T-helper 1 cell treated with Interleukin-12 subunit alpha and Interleukin-12 subunit beta and Interleukin-4 antibody, amounts not matched to agents 30 μg/mL and 1 μg/mL, for 36 hours (primary cell): ENCODE results near the gene SIPA1L3.

Experiments used
- H3K27ac Mint-ChIP-seq: one replicate; pipeline ENCODE4 v1.8.0; 2021; ENCODE audit warnings: mild to moderate bottlenecking, mixed read lengths
- H3K27me3 Mint-ChIP-seq: one replicate; pipeline ENCODE4 v1.8.0; 2021; ENCODE audit warnings: low read depth, mixed read lengths
- H3K36me3 Mint-ChIP-seq: one replicate; pipeline ENCODE4 v1.8.0; 2021; ENCODE audit warnings: low read depth, mixed read lengths
- H3K4me1 Mint-ChIP-seq: one replicate; pipeline ENCODE4 v1.8.0; 2021; ENCODE audit warnings: low read depth, mixed read lengths
- H3K4me3 Mint-ChIP-seq: one replicate; pipeline ENCODE4 v1.8.0; 2021; ENCODE audit warnings: mild to moderate bottlenecking, moderate library complexity, mixed read lengths
- H3K9me3 Mint-ChIP-seq: one replicate; pipeline ENCODE4 v1.8.0; 2021; ENCODE audit warnings: mixed read lengths

Gene SIPA1L3

DNA sequence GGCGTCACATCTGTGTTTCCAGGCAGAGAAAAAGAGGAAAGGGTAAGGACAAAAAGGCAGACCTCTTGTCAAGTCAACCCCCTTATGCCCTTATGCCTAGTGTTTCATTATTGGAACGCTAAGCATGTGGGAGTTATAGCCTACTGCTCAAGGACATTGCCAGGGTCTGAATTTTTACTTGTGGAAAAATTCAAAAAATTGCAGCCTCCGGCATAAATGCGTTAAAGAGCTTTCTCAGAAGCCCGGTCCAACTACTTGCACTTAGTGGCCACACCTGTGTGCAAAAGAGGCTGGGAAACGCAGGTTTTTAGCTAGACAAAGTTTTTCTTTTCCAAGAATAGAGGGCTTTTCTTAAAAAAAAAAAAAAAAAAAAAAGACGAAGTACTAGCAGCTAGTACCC, 177.2 kb downstream of the SIPA1L3 start:
- Mint-ChIP-seq H3K4me1 (peaks cover 10% of the 10 kb centered on the region), H3K4me3 (no peak overlapping the region), H3K27ac (no peak overlapping the region), H3K27me3 (no peaks in the 10 kb centered on the region), H3K9me3 (no peaks in the 10 kb centered on the region), H3K36me3 (peaks cover 5% of the 10 kb centered on the region)

DNA sequence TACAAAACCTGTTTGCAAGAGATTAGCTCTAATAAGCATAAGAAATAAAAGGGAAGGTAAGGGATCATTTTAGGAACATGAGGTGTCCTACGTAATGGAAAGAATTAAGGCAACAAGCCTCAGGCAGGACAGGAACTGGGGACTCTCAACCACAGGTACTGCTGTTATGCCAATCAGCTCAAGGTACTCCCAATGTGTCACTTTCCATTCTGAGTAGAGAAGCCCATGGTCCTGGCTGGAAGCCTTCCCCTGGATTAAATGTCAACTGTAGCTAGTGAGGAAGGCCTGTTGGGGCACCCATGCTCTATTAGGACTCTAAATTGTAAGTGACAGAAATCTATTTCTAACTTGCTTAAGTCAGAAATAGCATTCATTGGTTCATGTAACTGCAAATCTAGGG, 182.4 kb downstream of the SIPA1L3 start:
- Mint-ChIP-seq H3K27ac (no peak overlapping the region), H3K9me3 (no peaks in the 10 kb centered on the region), H3K36me3 (no peaks in the 10 kb centered on the region), H3K4me1 (no peaks in the 10 kb centered on the region), H3K27me3 (no peaks in the 10 kb centered on the region), H3K4me3 (no peak overlapping the region)

DNA sequence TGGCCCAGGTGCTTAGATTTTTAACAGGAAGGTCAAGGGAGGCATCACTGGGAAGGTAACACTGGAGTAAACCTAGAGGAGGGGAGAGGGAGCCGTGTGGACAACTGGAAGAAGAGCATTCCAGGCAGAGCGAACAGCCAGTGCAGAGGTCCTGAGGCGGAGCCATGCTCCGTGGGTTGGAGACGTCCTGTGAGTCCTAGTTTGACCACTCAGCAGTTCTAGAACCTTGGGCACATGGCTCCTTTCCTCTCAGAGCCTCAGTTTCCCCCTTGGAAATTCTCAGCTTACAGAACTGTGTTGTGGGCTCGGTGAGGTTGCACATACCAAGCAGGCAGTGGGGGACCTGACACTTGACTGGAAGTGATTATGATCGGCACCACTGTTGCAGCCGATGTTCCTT, 186.1 kb downstream of the SIPA1L3 start:
- Mint-ChIP-seq H3K36me3 (no peaks in the 10 kb centered on the region), H3K4me3 (no peak overlapping the region), H3K27ac (no peak overlapping the region), H3K27me3 (no peaks in the 10 kb centered on the region), H3K4me1 (no peaks in the 10 kb centered on the region), H3K9me3 (no peaks in the 10 kb centered on the region)

DNA sequence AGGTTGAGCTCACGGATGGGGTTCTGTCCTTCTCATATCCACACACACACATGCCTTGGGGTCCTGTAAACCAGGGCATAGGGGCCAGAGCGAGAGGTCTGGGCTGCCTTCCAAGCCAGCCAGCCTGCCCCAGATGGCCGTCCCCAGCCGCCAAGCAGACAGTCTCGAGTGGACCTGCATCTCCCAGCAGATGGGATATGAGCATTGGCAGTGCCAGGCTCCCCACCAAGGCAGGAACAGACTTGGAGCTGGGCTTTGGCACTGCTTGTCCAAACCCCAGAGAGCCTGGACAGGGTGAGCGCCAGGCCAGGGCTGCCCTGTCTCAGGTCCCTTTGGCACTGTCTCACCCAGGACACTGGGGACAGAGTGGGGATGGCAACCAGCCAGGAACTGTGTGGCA, 186.6 kb downstream of the SIPA1L3 start:
- no peaks in the 10 kb centered on the region for H3K27me3 Mint-ChIP-seq
- no peaks in the 10 kb centered on the region for H3K4me1 Mint-ChIP-seq
- no peak overlapping the region for H3K4me3 Mint-ChIP-seq
- no peak overlapping the region for H3K27ac Mint-ChIP-seq
- H3K9me3 Mint-ChIP-seq: no peaks in the 10 kb centered on the region
- H3K36me3 Mint-ChIP-seq: no peaks in the 10 kb centered on the region

DNA sequence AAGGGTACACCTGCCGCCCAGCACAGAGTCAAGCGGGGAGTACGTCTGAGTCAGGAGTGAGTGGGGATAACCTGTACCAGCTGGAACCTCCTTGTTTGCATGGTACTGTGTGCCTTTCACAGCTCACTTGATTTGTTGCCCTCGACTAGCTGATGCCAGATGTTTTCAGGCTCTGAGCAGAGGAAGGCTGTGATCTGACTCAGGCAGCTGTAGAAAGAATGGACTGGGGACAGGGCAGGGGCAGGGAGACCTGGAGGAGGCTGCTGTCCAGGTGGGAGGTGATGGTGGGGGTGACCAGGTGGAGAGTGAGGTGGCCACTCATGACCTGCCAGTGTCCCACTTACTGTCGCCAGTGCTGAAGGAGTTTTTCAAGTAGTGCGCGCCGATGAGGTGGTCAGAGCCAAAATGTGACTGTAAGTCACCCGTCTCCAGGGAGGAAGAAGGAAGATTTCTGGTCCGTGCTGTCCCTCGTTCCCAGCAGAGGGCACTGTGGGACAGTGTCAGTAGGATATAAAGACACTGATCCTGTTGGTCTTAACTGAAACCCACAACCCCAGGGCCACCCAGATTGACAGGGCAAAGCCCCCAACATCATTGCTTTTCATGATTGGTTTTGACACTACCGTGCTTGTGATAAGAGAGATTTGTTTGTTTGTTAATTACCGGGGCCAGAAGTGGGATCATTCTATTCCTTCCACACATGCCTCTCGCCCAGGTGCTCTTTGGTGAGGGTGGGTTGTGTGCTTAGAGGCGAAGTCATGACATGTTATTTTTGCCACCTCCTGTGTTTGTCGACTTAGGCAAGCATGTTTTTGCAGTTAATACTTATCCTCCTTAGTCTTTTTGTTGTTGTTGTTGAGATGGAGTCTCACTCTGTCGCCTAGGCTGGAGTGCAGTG, 188.7 kb downstream of the SIPA1L3 start:
- Mint-ChIP-seq H3K4me3 (no peak overlapping the region), H3K36me3 (peaks cover 7% of the 10 kb centered on the region), H3K4me1 (no peaks in the 10 kb centered on the region), H3K9me3 (peaks cover 3% of the 10 kb centered on the region), H3K27ac (no peak overlapping the region), H3K27me3 (no peaks in the 10 kb centered on the region)

DNA sequence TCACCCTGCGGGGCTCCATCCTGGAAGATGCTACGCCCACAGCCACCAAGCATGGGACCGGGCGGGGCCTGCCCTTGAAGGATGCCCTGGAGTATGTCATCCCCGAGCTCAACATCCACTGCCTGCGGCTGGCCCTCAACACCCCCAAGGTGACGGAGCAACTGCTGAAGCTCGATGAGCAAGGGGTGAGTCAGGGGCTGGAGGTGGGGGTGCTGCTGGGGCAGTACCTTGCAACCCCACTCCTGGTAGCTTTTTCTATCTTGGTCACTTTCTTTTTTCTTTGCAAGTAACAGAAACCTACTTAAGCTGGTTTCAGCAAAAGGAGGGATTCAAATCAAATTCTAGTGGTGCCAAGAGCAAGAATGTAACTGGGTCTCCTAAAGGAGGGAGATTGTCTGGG, 193.0 kb downstream of the SIPA1L3 start:
- Mint-ChIP-seq H3K9me3 (peaks cover 3% of the 10 kb centered on the region), H3K36me3 (peaks cover 14% of the 10 kb centered on the region), H3K4me3 (no peak overlapping the region), H3K4me1 (no peaks in the 10 kb centered on the region), H3K27me3 (no peaks in the 10 kb centered on the region), H3K27ac (no peak overlapping the region)

DNA sequence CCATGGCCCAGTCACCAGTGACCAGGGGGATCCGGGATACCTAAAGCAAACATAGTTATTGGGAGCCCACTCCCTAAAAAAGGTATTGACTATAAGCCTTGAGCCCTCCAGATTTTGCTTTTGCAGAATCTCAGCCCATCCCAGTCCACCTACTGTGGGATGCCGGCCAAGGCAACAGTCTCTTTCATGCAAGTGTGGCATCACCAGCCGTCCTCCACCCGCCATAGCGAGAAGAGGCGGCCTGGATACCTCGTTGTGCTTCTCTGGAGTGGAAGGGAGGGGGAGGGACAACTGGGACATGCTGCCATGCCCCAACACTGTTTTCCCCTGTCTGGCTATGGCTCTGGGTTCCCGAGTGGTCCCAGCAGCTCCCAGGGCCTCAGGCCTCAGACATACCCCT, 193.6 kb downstream of the SIPA1L3 start:
- Mint-ChIP-seq H3K36me3 (peaks cover 14% of the 10 kb centered on the region), H3K27me3 (no peaks in the 10 kb centered on the region), H3K4me3 (no peak overlapping the region), H3K4me1 (no peaks in the 10 kb centered on the region), H3K27ac (no peak overlapping the region), H3K9me3 (peaks cover 3% of the 10 kb centered on the region)

DNA sequence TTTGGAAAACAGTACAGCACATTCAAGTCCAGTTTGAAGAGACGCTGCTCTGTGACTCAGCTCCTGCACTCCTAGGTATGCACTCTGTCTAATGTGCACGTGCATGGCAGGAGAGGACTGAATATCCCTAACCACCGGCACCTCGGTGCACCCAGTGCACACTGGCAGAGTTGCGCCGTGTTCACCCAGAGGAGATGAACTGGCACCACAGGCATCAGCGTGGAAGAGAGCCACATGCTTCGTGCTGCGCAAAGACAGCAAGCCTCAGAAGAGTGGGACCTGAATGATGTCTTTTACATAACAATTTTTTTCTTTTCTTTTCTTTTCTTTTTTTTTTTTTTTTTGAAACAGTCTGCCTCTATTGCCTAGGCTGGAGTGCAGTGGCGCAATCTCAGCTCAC, 194.7 kb downstream of the SIPA1L3 start:
- Mint-ChIP-seq H3K27ac (no peak overlapping the region), H3K27me3 (no peaks in the 10 kb centered on the region), H3K4me1 (no peaks in the 10 kb centered on the region), H3K36me3 (peaks cover 17% of the 10 kb centered on the region), H3K9me3 (peaks cover 3% of the 10 kb centered on the region), H3K4me3 (no peak overlapping the region)

DNA sequence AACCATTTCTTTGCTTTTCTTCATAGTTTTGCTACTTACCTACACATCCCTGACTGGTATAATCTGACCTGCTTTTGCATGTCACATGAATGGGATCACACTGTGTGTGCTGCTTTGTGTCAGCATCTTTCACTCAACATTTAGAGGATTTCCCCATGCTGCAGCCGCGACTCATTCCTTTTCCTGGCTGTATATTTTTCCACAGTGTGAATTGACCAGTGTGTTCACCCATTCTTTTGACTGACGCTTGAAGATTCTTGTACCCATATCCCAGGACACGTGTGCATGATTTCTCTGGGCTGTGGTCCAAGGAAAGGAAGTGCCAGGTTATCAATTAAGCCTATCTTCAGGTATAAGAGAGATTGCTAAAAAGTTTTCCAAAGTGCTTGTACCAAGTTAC, 198.6 kb downstream of the SIPA1L3 start:
- Mint-ChIP-seq H3K4me1 (no peaks in the 10 kb centered on the region), H3K27ac (no peak overlapping the region), H3K36me3 (peaks cover 17% of the 10 kb centered on the region)

DNA sequence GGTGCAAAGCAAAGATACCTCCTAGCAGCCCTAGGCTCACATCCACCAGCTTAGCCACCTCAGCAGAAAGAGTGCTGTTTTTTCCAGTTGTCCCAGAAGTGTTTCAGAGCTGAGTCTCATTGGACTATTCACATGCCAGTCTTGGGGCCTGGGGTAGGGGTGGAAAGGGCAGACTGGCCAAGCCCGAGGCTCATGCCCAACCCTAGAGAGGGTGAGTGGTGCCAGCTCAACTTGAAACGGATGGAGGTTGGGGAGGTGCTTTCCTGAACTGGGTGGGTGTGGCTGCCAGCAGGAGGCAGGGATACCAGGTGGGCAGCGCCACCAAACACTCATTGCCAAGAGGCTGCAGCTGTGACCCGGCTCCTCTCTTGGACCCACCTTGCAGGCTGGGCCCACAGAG, 200.1 kb downstream of the SIPA1L3 start:
- H3K9me3 Mint-ChIP-seq: no peaks in the 10 kb centered on the region
- no peaks in the 10 kb centered on the region for H3K4me1 Mint-ChIP-seq
- H3K27ac Mint-ChIP-seq: no peak overlapping the region
- no peaks in the 10 kb centered on the region for H3K27me3 Mint-ChIP-seq
- no peak overlapping the region for H3K4me3 Mint-ChIP-seq
- peaks cover 12% of the 10 kb centered on the region for H3K36me3 Mint-ChIP-seq

More for the DNA sequence above, 198.6 kb downstream of the SIPA1L3 start:
- no peaks in the 10 kb centered on the region for H3K27me3 Mint-ChIP-seq
- no peaks in the 10 kb centered on the region for H3K9me3 Mint-ChIP-seq
- H3K4me3 Mint-ChIP-seq: no peak overlapping the region

DNA sequence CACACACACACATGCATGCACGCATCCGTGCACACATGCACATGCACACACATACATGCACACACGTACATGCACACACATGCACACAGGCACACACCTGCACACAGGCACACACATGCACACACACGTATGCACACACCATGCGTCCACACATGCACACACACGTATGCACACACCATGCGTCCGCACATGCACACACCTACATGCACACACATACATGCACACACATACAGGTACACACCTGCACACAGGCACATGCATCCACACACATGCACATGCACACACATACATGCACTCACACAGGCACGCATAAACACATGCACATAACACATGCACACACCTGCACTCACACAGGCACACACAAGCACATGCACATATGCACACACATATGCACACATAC, 204.9 kb downstream of the SIPA1L3 start:
- peaks cover 4% of the 10 kb centered on the region for H3K4me1 Mint-ChIP-seq
- H3K4me3 Mint-ChIP-seq: no peak overlapping the region
- H3K9me3 Mint-ChIP-seq: no peaks in the 10 kb centered on the region
- no peak overlapping the region for H3K27ac Mint-ChIP-seq
- H3K36me3 Mint-ChIP-seq: peaks cover 8% of the 10 kb centered on the region
- H3K27me3 Mint-ChIP-seq: no peaks in the 10 kb centered on the region

DNA sequence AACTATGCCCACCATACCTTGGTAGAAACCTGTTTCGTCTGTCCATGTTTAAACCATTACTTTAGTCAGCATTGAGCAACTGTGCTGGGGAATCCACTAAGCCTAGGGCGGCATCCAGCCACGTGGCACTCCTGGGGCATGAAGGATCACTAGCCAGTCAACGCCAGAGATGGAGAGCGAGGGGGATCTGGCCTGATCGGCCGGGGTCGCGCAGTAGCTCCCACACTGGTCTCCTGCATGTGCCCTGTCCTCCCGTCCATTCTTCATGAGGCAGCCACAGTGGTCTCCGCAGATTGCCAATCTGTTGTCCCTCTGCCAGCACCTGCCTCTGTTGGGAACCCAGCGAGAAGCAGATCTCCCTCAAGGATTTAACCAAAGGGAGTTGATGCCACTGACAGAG, 207.6 kb downstream of the SIPA1L3 start:
- Mint-ChIP-seq H3K27me3 (no peaks in the 10 kb centered on the region), H3K4me3 (no peak overlapping the region), H3K36me3 (peaks cover 10% of the 10 kb centered on the region), H3K9me3 (no peaks in the 10 kb centered on the region), H3K4me1 (peaks cover 4% of the 10 kb centered on the region), H3K27ac (no peak overlapping the region)

DNA sequence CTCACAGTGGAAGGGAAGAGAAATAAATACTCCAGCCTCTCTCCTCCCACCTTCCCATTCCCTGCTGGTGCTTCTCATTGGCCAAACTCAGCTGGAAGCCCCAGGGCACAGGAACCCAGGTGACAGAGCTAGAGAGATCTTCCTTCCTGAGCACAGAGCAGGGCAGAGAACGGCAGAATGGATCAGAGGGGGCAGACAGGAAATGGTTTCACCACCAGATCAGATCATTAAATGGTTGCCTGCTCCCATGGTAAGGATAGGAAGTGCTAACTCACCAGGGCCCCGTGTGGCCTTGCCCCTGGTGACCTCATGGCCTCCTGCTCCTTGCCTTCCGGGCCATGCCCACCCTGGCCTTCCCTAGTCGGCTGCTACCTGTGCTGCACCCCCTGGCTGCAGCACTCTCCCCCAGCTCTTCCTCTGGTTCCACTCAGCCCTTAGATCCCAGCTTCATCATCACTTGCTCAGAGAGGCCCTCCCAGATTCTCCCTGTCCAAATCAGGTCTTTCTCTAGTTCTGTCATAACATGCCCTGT, 208.3 kb downstream of the SIPA1L3 start:
- Mint-ChIP-seq H3K4me3 (no peak overlapping the region), H3K27me3 (no peaks in the 10 kb centered on the region), H3K36me3 (peaks cover 14% of the 10 kb centered on the region), H3K9me3 (peaks cover 4% of the 10 kb centered on the region), H3K27ac (no peak overlapping the region), H3K4me1 (peaks cover 4% of the 10 kb centered on the region)

DNA sequence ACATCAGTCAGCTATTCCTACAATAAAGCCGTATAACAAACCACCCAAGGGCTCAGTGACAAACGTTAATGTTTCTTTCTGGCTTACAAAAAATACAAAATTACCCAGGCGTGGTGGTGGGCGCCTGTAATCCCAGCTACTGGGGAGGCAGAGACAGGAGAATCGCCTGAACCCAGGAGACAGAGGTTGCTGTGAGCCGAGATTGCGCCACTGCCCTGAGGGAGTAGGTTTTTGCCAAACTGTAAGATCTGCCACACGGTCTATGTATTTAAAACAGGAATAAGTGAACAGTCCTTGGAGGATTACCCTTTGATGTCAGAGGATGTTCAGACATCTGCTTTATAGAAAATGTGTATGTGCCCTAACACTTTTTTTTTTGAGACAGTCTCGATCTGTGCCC, 211.2 kb downstream of the SIPA1L3 start:
- no peaks in the 10 kb centered on the region for H3K27me3 Mint-ChIP-seq
- H3K36me3 Mint-ChIP-seq: peaks cover 19% of the 10 kb centered on the region
- no peak overlapping the region for H3K4me3 Mint-ChIP-seq

DNA sequence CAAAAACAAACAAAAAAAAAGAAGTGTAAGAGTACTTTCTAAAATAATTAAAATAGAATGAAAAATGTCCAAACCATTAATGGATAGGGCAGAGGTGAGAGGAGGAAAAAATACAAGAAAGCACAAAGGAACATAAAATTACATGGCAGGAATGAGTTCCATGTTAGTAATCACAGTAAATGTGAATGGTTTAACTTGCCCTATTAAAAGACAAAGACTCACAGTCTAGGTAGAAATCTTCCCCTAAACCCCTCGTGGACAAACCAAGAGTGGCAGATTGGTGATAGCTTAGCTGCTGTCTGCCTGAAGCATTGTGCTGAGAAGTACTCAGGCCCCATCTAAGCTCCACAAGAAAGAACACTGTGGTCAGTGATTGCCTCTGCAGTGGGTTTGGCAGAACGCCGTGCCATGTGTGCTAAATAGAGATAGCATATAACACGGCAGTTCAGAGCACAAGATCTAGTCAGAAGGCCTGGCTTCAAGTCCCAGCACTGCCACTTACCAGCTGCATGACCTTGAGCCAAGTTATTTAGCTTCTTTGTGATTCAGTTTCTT, 213.5 kb downstream of the SIPA1L3 start:
- Mint-ChIP-seq H3K4me1 (peaks cover 2% of the 10 kb centered on the region), H3K36me3 (peaks cover 17% of the 10 kb centered on the region), H3K27me3 (no peaks in the 10 kb centered on the region), H3K9me3 (peaks cover 19% of the 10 kb centered on the region), H3K27ac (no peak overlapping the region), H3K4me3 (no peak overlapping the region)

More for the DNA sequence above, 211.2 kb downstream of the SIPA1L3 start:
- H3K27ac Mint-ChIP-seq: no peak overlapping the region
- peaks cover 4% of the 10 kb centered on the region for H3K4me1 Mint-ChIP-seq
- peaks cover 14% of the 10 kb centered on the region for H3K9me3 Mint-ChIP-seq
